HG03575 (cell line): ENCODE data around the gene ERBB4.
"Not testable (repeated sequence)": the region's sequence is repeated elsewhere in the genome, so short reads cannot be mapped to it uniquely, and the experiment has no call there.

Source experiments
- ATAC-seq: cut with Tn5 transposase; IDR thresholded peaks from one replicate; pipeline ENCODE4 v1.9.1; 2021; ENCODE audit not compliant: unreplicated experiment, insufficient number of reproducible peaks, low FRiP score; ENCODE audit errors: extremely low read depth

Gene ERBB4

GRCh38 chr2:212265777-212266176 is 272.8 kb downstream of the ERBB4 start:
- ATAC-seq: no peak

GRCh38 chr2:212264187-212264586 is 274.4 kb downstream of the ERBB4 start:
- ATAC-seq: no peak

GRCh38 chr2:212259226-212259625 is 279.4 kb downstream of the ERBB4 start:
- ATAC-seq: no peak

- no peak for ATAC-seq
These were observed 284.3 kb downstream of the ERBB4 start for GRCh38 chr2:212254339-212254738.

- ATAC-seq: no peak
These were observed 289.2 kb downstream of the ERBB4 start for GRCh38 chr2:212249451-212249850.

- no peak for ATAC-seq
These were observed 292.7 kb downstream of the ERBB4 start for GRCh38 chr2:212245880-212246279.

- ATAC-seq: no peak
These were observed 295.9 kb downstream of the ERBB4 start for GRCh38 chr2:212242724-212243123.

GRCh38 chr2:212238152-212238551 is 300.4 kb downstream of the ERBB4 start:
- ATAC-seq: not testable (repeated sequence)

GRCh38 chr2:212237350-212238095 is 301.1 kb downstream of the ERBB4 start:
- ATAC-seq: no peak

GRCh38 chr2:212228743-212229171 is 309.8 kb downstream of the ERBB4 start:
- ATAC-seq: no peak

GRCh38 chr2:212227755-212228154 is 310.8 kb downstream of the ERBB4 start:
- ATAC-seq: no peak

GRCh38 chr2:212226114-212226513 is 312.5 kb downstream of the ERBB4 start:
- ATAC-seq: no peak

- no peak for ATAC-seq
These were observed 314.9 kb downstream of the ERBB4 start for GRCh38 chr2:212223696-212224095.

GRCh38 chr2:212213191-212213590 is 325.4 kb downstream of the ERBB4 start:
- no peak for ATAC-seq

- ATAC-seq: no peak
These were observed 330.1 kb downstream of the ERBB4 start for GRCh38 chr2:212208467-212208866.

GRCh38 chr2:212197776-212198175 is 340.8 kb downstream of the ERBB4 start:
- no peak for ATAC-seq

GRCh38 chr2:212195626-212196025 is 343.0 kb downstream of the ERBB4 start:
- ATAC-seq: no peak

GRCh38 chr2:212194396-212194795 is 344.2 kb downstream of the ERBB4 start:
- ATAC-seq: no peak

GRCh38 chr2:212193803-212194202 is 344.8 kb downstream of the ERBB4 start:
- no peak for ATAC-seq

GRCh38 chr2:212193056-212193455 is 345.5 kb downstream of the ERBB4 start:
- no peak for ATAC-seq

- not testable (repeated sequence) for ATAC-seq
These were observed 347.2 kb downstream of the ERBB4 start for GRCh38 chr2:212191438-212191837.
